Measurements from ENCODE around the gene NCAPG2.
A peak's percentile ranks its signal among the peaks of the same experiment; 100 is the strongest.

The NCAPG2 gene

GRCh38 chr7:158695726-158696452, 8.7 kb downstream of the NCAPG2 start:
- no CpG with 5 or more reads among the region's 10 CpGs for WGBS (ENCODE audit: extremely low coverage, insufficient coverage, insufficient read length)
- Histone ChIP-seq H4K12ac (ENCODE audit: low read depth, low read length) (no peak overlapping the region), H3K23ac (ENCODE audit: low read length) (no peak overlapping the region), H3K18ac (ENCODE audit: low read length) (peak overlapping the region; percentile 12), H3K27me3 (ENCODE audit: insufficient read depth, low read length) (no peaks in the 10 kb centered on the region), H3K9ac (ENCODE audit: low read length) (no peak overlapping the region), H2BK12ac (ENCODE audit: low read length) (no peak overlapping the region), H3K36me3 (ENCODE audit: control insufficient read depth in 1 of 2, insufficient read depth in 2 of 2, low read length in 2 of 2) (peaks cover 17 to 23% of the 10 kb centered on the region in 2 experiments), H3K4me3 (ENCODE audit: low read depth, low read length) (no peak overlapping the region), H3K4ac (ENCODE audit: low read depth, low read length) (no peak overlapping the region), H3K9me3 (ENCODE audit: insufficient read depth, low read depth, low read length) (no peaks in the 10 kb centered on the region), H4K8ac (ENCODE audit: low read depth, low read length) (no peak overlapping the region), H3K79me1 (ENCODE audit: low read length) (no peaks in the 10 kb centered on the region), H2AK5ac (ENCODE audit: low read length) (no peak overlapping the region), H3K14ac (ENCODE audit: low read length) (no peak overlapping the region), H3K27ac (ENCODE audit: low read depth, low read length) (no peak overlapping the region), H3K79me2 (ENCODE audit: control insufficient read depth, insufficient read depth, low read length, poor library complexity) (no peaks in the 10 kb centered on the region), H2BK120ac (ENCODE audit: insufficient read depth, low read length, poor library complexity) (no peak overlapping the region), H2AFZ (ENCODE audit: insufficient read depth, low read length, poor library complexity) (no peak overlapping the region), H3K4me2 (ENCODE audit: low read length) (no peak overlapping the region), H2BK5ac (ENCODE audit: low read depth, low read length, poor library complexity) (no peak overlapping the region), H4K91ac (ENCODE audit: low read depth, low read length) (no peak overlapping the region), H3K4me1 (ENCODE audit: control insufficient read depth in 1 of 2, insufficient read depth in 2 of 2, low read length in 2 of 2) (no peaks in the 10 kb centered on the region)
- peak; percentile 27 to 54 for DNase-seq

GRCh38 chr7:158695056-158695455, 9.5 kb downstream of the NCAPG2 start:
- H3K79me1 ChIP-seq (ENCODE audit: low read length), result no peaks in the 10 kb centered on the region
- no peak for DNase-seq
- no peak overlapping the region for H3K9ac ChIP-seq (ENCODE audit: low read length)
- H2AFZ ChIP-seq (ENCODE audit: insufficient read depth, low read length, poor library complexity), result no peak overlapping the region
- no peak overlapping the region for H4K91ac ChIP-seq (ENCODE audit: low read depth, low read length)
- H3K4ac ChIP-seq (ENCODE audit: low read depth, low read length), result no peak overlapping the region
- no CpG with 5 or more reads among the region's 3 CpGs for WGBS (ENCODE audit: extremely low coverage, insufficient coverage, insufficient read length)
- H3K9me3 ChIP-seq (ENCODE audit: insufficient read depth, low read depth, low read length), result no peaks in the 10 kb centered on the region
- H3K4me3 ChIP-seq (ENCODE audit: low read depth, low read length), result no peak overlapping the region
- H3K27me3 ChIP-seq (ENCODE audit: insufficient read depth, low read length), result no peaks in the 10 kb centered on the region
- H4K12ac ChIP-seq (ENCODE audit: low read depth, low read length), result no peak overlapping the region
- no peak overlapping the region for H3K18ac ChIP-seq (ENCODE audit: low read length)
- H3K4me2 ChIP-seq (ENCODE audit: low read length), result no peak overlapping the region
- H3K36me3 ChIP-seq (ENCODE audit: control insufficient read depth in 1 of 2, insufficient read depth in 2 of 2, low read length in 2 of 2), result peaks cover 18 to 23% of the 10 kb centered on the region in 2 experiments
- no peak overlapping the region for H3K14ac ChIP-seq (ENCODE audit: low read length)
- no peak overlapping the region for H3K23ac ChIP-seq (ENCODE audit: low read length)
- H2BK120ac ChIP-seq (ENCODE audit: insufficient read depth, low read length, poor library complexity), result no peak overlapping the region
- no peak overlapping the region for H2BK12ac ChIP-seq (ENCODE audit: low read length)
- H3K27ac ChIP-seq (ENCODE audit: low read depth, low read length), result no peak overlapping the region
- H4K8ac ChIP-seq (ENCODE audit: low read depth, low read length), result no peak overlapping the region
- H2BK5ac ChIP-seq (ENCODE audit: low read depth, low read length, poor library complexity), result no peak overlapping the region
- H2AK5ac ChIP-seq (ENCODE audit: low read length), result no peak overlapping the region
- no peaks in the 10 kb centered on the region for H3K79me2 ChIP-seq (ENCODE audit: control insufficient read depth, insufficient read depth, low read length, poor library complexity)
- H3K4me1 ChIP-seq (ENCODE audit: control insufficient read depth in 1 of 2, insufficient read depth in 2 of 2, low read length in 2 of 2), result no peaks in the 10 kb centered on the region

GRCh38 chr7:158694650-158695049, 10.0 kb downstream of the NCAPG2 start:
- no peak overlapping the region for H3K18ac ChIP-seq (ENCODE audit: low read length)
- H4K12ac ChIP-seq (ENCODE audit: low read depth, low read length), result no peak overlapping the region

GRCh38 chr7:158689488-158689887, 15.1 kb downstream of the NCAPG2 start:
- Histone ChIP-seq H3K36me3 (ENCODE audit: control insufficient read depth in 1 of 2, insufficient read depth in 2 of 2, low read length in 2 of 2) (peaks cover 23 to 25% of the 10 kb centered on the region in 2 experiments), H3K79me1 (ENCODE audit: low read length) (no peaks in the 10 kb centered on the region), H3K23ac (ENCODE audit: low read length) (no peak overlapping the region), H3K27me3 (ENCODE audit: insufficient read depth, low read length) (no peaks in the 10 kb centered on the region), H3K79me2 (ENCODE audit: control insufficient read depth, insufficient read depth, low read length, poor library complexity) (no peaks in the 10 kb centered on the region), H3K4me1 (ENCODE audit: control insufficient read depth in 1 of 2, insufficient read depth in 2 of 2, low read length in 2 of 2) (no peaks in the 10 kb centered on the region), H2AK5ac (ENCODE audit: low read length) (no peak overlapping the region), H3K4ac (ENCODE audit: low read depth, low read length) (no peak overlapping the region), H2BK120ac (ENCODE audit: insufficient read depth, low read length, poor library complexity) (no peak overlapping the region), H2BK5ac (ENCODE audit: low read depth, low read length, poor library complexity) (no peak overlapping the region), H2BK12ac (ENCODE audit: low read length) (no peak overlapping the region), H3K27ac (ENCODE audit: low read depth, low read length) (no peak overlapping the region), H4K8ac (ENCODE audit: low read depth, low read length) (no peak overlapping the region), H4K91ac (ENCODE audit: low read depth, low read length) (no peak overlapping the region), H3K14ac (ENCODE audit: low read length) (no peak overlapping the region), H3K4me2 (ENCODE audit: low read length) (no peak overlapping the region), H3K4me3 (ENCODE audit: low read depth, low read length) (no peak overlapping the region), H2AFZ (ENCODE audit: insufficient read depth, low read length, poor library complexity) (no peak overlapping the region), H3K18ac (ENCODE audit: low read length) (no peak overlapping the region), H3K9ac (ENCODE audit: low read length) (no peak overlapping the region), H4K12ac (ENCODE audit: low read depth, low read length) (no peak overlapping the region), H3K9me3 (ENCODE audit: insufficient read depth, low read depth, low read length) (peaks cover 1% of the 10 kb centered on the region)
- no peak for DNase-seq
- no CpG with 5 or more reads among the region's 2 CpGs for WGBS (ENCODE audit: extremely low coverage, insufficient coverage, insufficient read length)

More at GRCh38 chr7:158694650-158695049, 10.0 kb downstream of the NCAPG2 start:
- Histone ChIP-seq H3K23ac (ENCODE audit: low read length) (no peak overlapping the region), H2AFZ (ENCODE audit: insufficient read depth, low read length, poor library complexity) (no peak overlapping the region), H4K91ac (ENCODE audit: low read depth, low read length) (no peak overlapping the region), H3K9ac (ENCODE audit: low read length) (no peak overlapping the region), H3K9me3 (ENCODE audit: insufficient read depth, low read depth, low read length) (no peaks in the 10 kb centered on the region), H2BK5ac (ENCODE audit: low read depth, low read length, poor library complexity) (no peak overlapping the region), H2BK12ac (ENCODE audit: low read length) (no peak overlapping the region), H4K8ac (ENCODE audit: low read depth, low read length) (no peak overlapping the region), H3K27me3 (ENCODE audit: insufficient read depth, low read length) (no peaks in the 10 kb centered on the region), H3K79me1 (ENCODE audit: low read length) (no peaks in the 10 kb centered on the region), H3K36me3 (ENCODE audit: control insufficient read depth in 1 of 2, insufficient read depth in 2 of 2, low read length in 2 of 2) (peaks cover 18 to 23% of the 10 kb centered on the region in 2 experiments), H3K4ac (ENCODE audit: low read depth, low read length) (no peak overlapping the region), H3K14ac (ENCODE audit: low read length) (no peak overlapping the region), H3K4me2 (ENCODE audit: low read length) (no peak overlapping the region), H3K79me2 (ENCODE audit: control insufficient read depth, insufficient read depth, low read length, poor library complexity) (no peaks in the 10 kb centered on the region), H3K4me3 (ENCODE audit: low read depth, low read length) (no peak overlapping the region), H2BK120ac (ENCODE audit: insufficient read depth, low read length, poor library complexity) (no peak overlapping the region), H3K4me1 (ENCODE audit: control insufficient read depth in 1 of 2, insufficient read depth in 2 of 2, low read length in 2 of 2) (no peaks in the 10 kb centered on the region), H3K27ac (ENCODE audit: low read depth, low read length) (no peak overlapping the region), H2AK5ac (ENCODE audit: low read length) (no peak overlapping the region)
- no peak for DNase-seq
- no CpG with 5 or more reads among the region's 6 CpGs for WGBS (ENCODE audit: extremely low coverage, insufficient coverage, insufficient read length)

Data from trophoblast cell (in vitro differentiated cells and primary cell).